Suprapubic skin (tissue), 4 donors: Measurements from ENCODE around the gene TBC1D13. TPM values are rescaled to one million over a fixed set of nuclear protein-coding genes. Genes with fewer than 3 reads are reported as not detected.
A peak's percentile ranks its signal among the peaks of the same experiment; 100 is the strongest.
"Not testable (repeated sequence)": the region's sequence is repeated elsewhere in the genome, so short reads cannot be mapped to it uniquely, and the experiment has no call there.

ENCODE experiments used
- DNase-seq, 2 donors: peaks; one replicate each; pipeline ENCODE4 v3.0.0-alpha.2; 2019; ENCODE audit warnings: low spot score in 2 of 2
- H3K27ac ChIP-seq: fragments of 200-600 bp; sonication (generic); one replicate; pipeline ENCODE4 v1.5.1; 2019
- H3K27me3 ChIP-seq: fragments of 200-600 bp; sonication (generic); one replicate; pipeline ENCODE4 v1.5.1; 2019
- H3K36me3 ChIP-seq: fragments of 200-600 bp; sonication (generic); one replicate; pipeline ENCODE4 v1.5.1; 2019
- H3K4me1 ChIP-seq: fragments of 200-600 bp; sonication (generic); one replicate; pipeline ENCODE4 v1.5.1; 2019
- H3K4me3 ChIP-seq: fragments of 200-600 bp; sonication (generic); one replicate; pipeline ENCODE4 v1.5.1; 2019; ENCODE audit warnings: mild to moderate bottlenecking
- H3K9me3 ChIP-seq: fragments of 200-600 bp; sonication (generic); one replicate; pipeline ENCODE4 v1.5.1; 2019
- CTCF ChIP-seq, 2 donors: fragments of 200-600 bp in 1 of 2; fragments of 450-650 bp in 1 of 2; sonication (generic) in 1 of 2; IDR thresholded peaks; one replicate each; pipeline ENCODE4 v1.5.1; 2016 to 2019; ENCODE audit warnings: antibody characterized with exemption in 2 of 2, mild to moderate bottlenecking in 1 of 2, moderate library complexity in 1 of 2
- EP300 ChIP-seq: sonication (generic); formaldehyde crosslinking; IDR thresholded peaks from one replicate; pipeline ENCODE4 v1.6.1; 2017; ENCODE audit warnings: antibody characterized with exemption
- POLR2A ChIP-seq, 2 donors: fragments of 450-650 bp; IDR thresholded peaks; one replicate each; pipeline ENCODE4 v1.6.1; 2017; ENCODE audit warnings: antibody characterized with exemption in 2 of 2, mild to moderate bottlenecking in 2 of 2, moderate library complexity in 2 of 2
- POLR2AphosphoS5 ChIP-seq, 3 donors: sonication (generic); formaldehyde crosslinking; IDR thresholded peaks; one replicate each; pipeline ENCODE4 v1.6.1; 2017; ENCODE audit warnings: antibody characterized with exemption in 3 of 3
- WGBS: methylation state at CpG from one replicate; pipeline ENCODE4 v1.1.5; 2018; 5-methylcytosine and 5-hydroxymethylcytosine counted together
- total RNA-seq, 4 donors: library from RNA; depleted of rRNA; stranded (reverse); fragments of >200 nt; gene quantifications; one replicate each; pipeline ENCODE4 v1.1.0, GENCODE V29; 2016

The TBC1D13 gene
- total RNA-seq, 4 donors from 2014 or later = 11.9 to 27.8 (median 20.0) TPM

- peaks cover 8% of the 10 kb centered on the region for H3K36me3 ChIP-seq
- H3K4me3 ChIP-seq = no peak overlapping the region
- peaks cover 15% of the 10 kb centered on the region for H3K4me1 ChIP-seq
- H3K9me3 ChIP-seq = no peaks in the 10 kb centered on the region
- no peaks in the 10 kb centered on the region for H3K27me3 ChIP-seq
- no peak for DNase-seq
- TF ChIP-seq EP300 (no peak), CTCF (IDR thresholded peaks at IDR 0.05) (no peak), POLR2AphosphoS5 (IDR thresholded peaks at IDR 0.05) (no peak), POLR2A (IDR thresholded peaks at IDR 0.05) (no peak)
- peak overlapping the region; percentile 7 for H3K27ac ChIP-seq
- WGBS = 44% methylated on average over 9 of the region's 13 CpGs
Measured at GRCh38 chr9:128845186-128845931, 58.3 kb downstream of the TBC1D13 start.

GRCh38 chr9:128846680-128847030 is 59.6 kb downstream of the TBC1D13 start:
- Histone ChIP-seq H3K4me3 (no peak overlapping the region), H3K4me1 (peaks cover 15% of the 10 kb centered on the region), H3K27ac (no peak overlapping the region), H3K36me3 (peaks cover 8% of the 10 kb centered on the region), H3K27me3 (no peaks in the 10 kb centered on the region), H3K9me3 (no peaks in the 10 kb centered on the region)
- WGBS = 90% methylated on average over 3 of the region's 3 CpGs
- no peak for TF ChIP-seq EP300
- DNase-seq = no peak

GRCh38 chr9:128847803-128848202 is 60.8 kb downstream of the TBC1D13 start:
- Histone ChIP-seq H3K4me3 (no peak overlapping the region), H3K4me1 (peaks cover 22% of the 10 kb centered on the region), H3K36me3 (peaks cover under 1% of the 10 kb centered on the region), H3K27ac (no peak overlapping the region), H3K9me3 (no peaks in the 10 kb centered on the region), H3K27me3 (no peaks in the 10 kb centered on the region)
- DNase-seq = no peak
- WGBS = 100% methylated on average over 1 of the region's 1 CpG
- TF ChIP-seq EP300 (no peak), POLR2A (IDR thresholded peaks at IDR 0.05) (no peak), CTCF (IDR thresholded peaks at IDR 0.05) (no peak), POLR2AphosphoS5 (IDR thresholded peaks at IDR 0.05) (no peak)

- H3K4me1 ChIP-seq, H3K36me3 ChIP-seq, H3K27ac ChIP-seq, H3K9me3 ChIP-seq, H3K4me3 ChIP-seq, DNase-seq, H3K27me3 ChIP-seq: not testable (repeated sequence)
- WGBS = 94% methylated on average over 10 of the region's 10 CpGs
Measured at GRCh38 chr9:128851024-128851423, 64.0 kb downstream of the TBC1D13 start.

GRCh38 chr9:128851779-128852600 is 64.9 kb downstream of the TBC1D13 start:
- 60% methylated on average over 10 of the region's 10 CpGs for WGBS
- not testable (repeated sequence) for DNase-seq, H3K4me3 ChIP-seq, H3K36me3 ChIP-seq, H3K4me1 ChIP-seq, H3K9me3 ChIP-seq, H3K27me3 ChIP-seq, H3K27ac ChIP-seq
- TF ChIP-seq CTCF (IDR thresholded peaks at IDR 0.05) = peak; percentile 58 to 64

- WGBS = 66% methylated on average over 2 of the region's 2 CpGs
Measured at GRCh38 chr9:128852646-128853045, 65.6 kb downstream of the TBC1D13 start.

GRCh38 chr9:128854454-128854853 is 67.4 kb downstream of the TBC1D13 start:
- 89% methylated on average over 6 of the region's 6 CpGs for WGBS
- H3K9me3 ChIP-seq, H3K27me3 ChIP-seq, H3K27ac ChIP-seq, DNase-seq, H3K4me3 ChIP-seq, H3K36me3 ChIP-seq: not testable (repeated sequence)
- H3K4me1 ChIP-seq = peaks cover 14% of the 10 kb centered on the region

More at GRCh38 chr9:128852646-128853045, 65.6 kb downstream of the TBC1D13 start:
- not testable (repeated sequence) for H3K27ac ChIP-seq, H3K36me3 ChIP-seq, H3K4me3 ChIP-seq, H3K9me3 ChIP-seq, H3K27me3 ChIP-seq, DNase-seq
- peaks cover 14% of the 10 kb centered on the region for H3K4me1 ChIP-seq

GRCh38 chr9:128858476-128858875 is 71.4 kb downstream of the TBC1D13 start:
- not testable (repeated sequence) for DNase-seq, H3K4me3 ChIP-seq, H3K27ac ChIP-seq, H3K27me3 ChIP-seq, H3K9me3 ChIP-seq, H3K36me3 ChIP-seq
- H3K4me1 ChIP-seq = peaks cover 45% of the 10 kb centered on the region
- WGBS = 95% methylated on average over 7 of the region's 7 CpGs
